IMR-90 (cell line): ENCODE results near the gene USH1G. TPM values are rescaled to one million over a fixed set of nuclear protein-coding genes. Genes with fewer than 3 reads are reported as not detected.

Experiments
- ATAC-seq: fragments of 200-7000 bp; cut with Tn5 transposase; 2 replicates; pipeline ENCODE4 v1.9.1; 2020; ENCODE audit warnings: low read depth, mild to moderate bottlenecking, moderate library complexity
- BruUV-seq: library from RNA; stranded (reverse); fragments of 400-500 nt; replicated peaks from 2 replicates; lab custom pipeline; 2021; lab: Mats Ljungman, UMichigan
- CTCF ChIA-PET: fragments of 300-600 bp; formaldehyde crosslinking; extraction: SDS; loops from one replicate; lab custom pipeline; 2021; ENCODE audit warnings: antibody characterized with exemption; lab: Yijun Ruan, JAX
- POLR2A ChIA-PET: fragments of 300-600 bp; sonication (Branson Sonifier 250); formaldehyde crosslinking; loops from one replicate; lab custom pipeline; 2022; ENCODE audit warnings: antibody characterized with exemption; ENCODE audit not compliant: unreplicated experiment; lab: Charles Lee
- DNase-seq: peaks from one replicate; pipeline ENCODE4 v3.0.0; 2013
- H2AFZ ChIP-seq: replicated peaks from 2 replicates; pipeline ENCODE3; 2013; ENCODE audit warnings: low read length, mild to moderate bottlenecking; ENCODE audit not compliant: poor library complexity
- H2AK5ac ChIP-seq: 2 replicates; pipeline ENCODE4 v1.6.1; 2013; ENCODE audit warnings: low read depth, low read length, inconsistent platforms
- H2AK9ac ChIP-seq: replicated peaks from 2 replicates; pipeline ENCODE3; 2013; ENCODE audit warnings: mild to moderate bottlenecking, low read depth, low read length, moderate library complexity; ENCODE audit not compliant: poor library complexity
- H2BK120ac ChIP-seq: 2 replicates; pipeline ENCODE4 v1.6.1; 2013; ENCODE audit warnings: low read depth, low read length, inconsistent platforms
- H2BK15ac ChIP-seq: 3 replicates; pipeline ENCODE4 v1.6.1; 2013; ENCODE audit warnings: low read depth, low read length, inconsistent platforms
- H2BK20ac ChIP-seq: 2 replicates; pipeline ENCODE4 v1.6.1; 2013; ENCODE audit warnings: low read depth, mild to moderate bottlenecking, inconsistent platforms, low read length, moderate library complexity
- H2BK5ac ChIP-seq: 2 replicates; pipeline ENCODE4 v1.6.1; 2013; ENCODE audit warnings: mild to moderate bottlenecking, low read depth, low read length, inconsistent platforms; ENCODE audit not compliant: poor library complexity, severe bottlenecking
- H3K14ac ChIP-seq: replicated peaks from 2 replicates; pipeline ENCODE4 v1.6.1; 2013; ENCODE audit warnings: low read depth, low read length, inconsistent platforms
- H3K18ac ChIP-seq: 2 replicates; pipeline ENCODE4 v1.6.1; 2013; ENCODE audit warnings: low read depth, low read length, control low read depth
- H3K23ac ChIP-seq: 2 replicates; pipeline ENCODE4 v1.6.1; 2013; ENCODE audit warnings: low read depth, low read length, inconsistent platforms
- H3K27ac ChIP-seq: 2 replicates; pipeline ENCODE4 v1.5.1; 2013; ENCODE audit warnings: mild to moderate bottlenecking, control low read depth, low read length; ENCODE audit not compliant: insufficient read depth
- H3K27me3 ChIP-seq: 2 replicates; pipeline ENCODE4 v1.6.1; 2013; ENCODE audit warnings: low read length; ENCODE audit not compliant: control insufficient read depth, insufficient read depth
- H3K36me3 ChIP-seq: 2 replicates; pipeline ENCODE4 v1.6.1; 2013; ENCODE audit warnings: low read length, mixed read lengths; ENCODE audit not compliant: control insufficient read depth, insufficient read depth
- H3K4ac ChIP-seq: 2 replicates; pipeline ENCODE4 v1.6.1; 2013; ENCODE audit warnings: low read depth, low read length, inconsistent platforms
- H3K4me1 ChIP-seq: 2 replicates; pipeline ENCODE4 v1.6.1; 2013; ENCODE audit warnings: low read length, mixed read lengths; ENCODE audit not compliant: control insufficient read depth, insufficient read depth
- H3K4me2 ChIP-seq: 2 replicates; pipeline ENCODE4 v1.6.1; 2013; ENCODE audit warnings: low read depth, mild to moderate bottlenecking, control low read depth, low read length, moderate library complexity
- H3K4me3 ChIP-seq: 2 replicates; pipeline ENCODE4 v1.5.1; 2013; ENCODE audit warnings: low read depth, mild to moderate bottlenecking, control low read depth, low read length, moderate library complexity; ENCODE audit not compliant: insufficient read depth
- H3K56ac ChIP-seq: 2 replicates; pipeline ENCODE4 v1.6.1; 2013; ENCODE audit warnings: low read length, inconsistent platforms; ENCODE audit not compliant: insufficient read depth; ENCODE audit errors: extremely low read depth
- H3K79me1 ChIP-seq, 2 experiments: 2 replicates each; pipeline ENCODE4 v1.6.1; 2013; ENCODE audit warnings: low read length in 2 of 2, inconsistent platforms in 1 of 2, low read depth in 1 of 2
- H3K9ac ChIP-seq: 2 replicates; pipeline ENCODE4 v1.6.1; 2013; ENCODE audit warnings: low read depth, low read length, control low read depth
- H3K9me1 ChIP-seq: 2 replicates; pipeline ENCODE4 v1.6.1; 2013; ENCODE audit warnings: low read length, inconsistent platforms; ENCODE audit not compliant: insufficient read depth
- H3K9me3 ChIP-seq: 2 replicates; pipeline ENCODE4 v1.6.1; 2013; ENCODE audit warnings: low read length; ENCODE audit not compliant: control insufficient read depth, insufficient read depth
- H4K20me1 ChIP-seq: 2 replicates; pipeline ENCODE4 v1.6.1; 2013; ENCODE audit warnings: low read length, inconsistent platforms; ENCODE audit not compliant: insufficient read depth
- H4K5ac ChIP-seq: 2 replicates; pipeline ENCODE4 v1.6.1; 2013; ENCODE audit warnings: mild to moderate bottlenecking, low read depth, low read length, control low read depth
- H4K8ac ChIP-seq, 2 experiments: 2 replicates each; pipeline ENCODE4 v1.6.1; 2013; ENCODE audit warnings: low read depth in 2 of 2, low read length in 2 of 2, control low read depth in 1 of 2, inconsistent platforms in 1 of 2
- H4K91ac ChIP-seq: 2 replicates; pipeline ENCODE4 v1.6.1; 2013; ENCODE audit warnings: low read depth, low read length, inconsistent platforms; ENCODE audit not compliant: insufficient read depth
- CEBPB ChIP-seq: IDR thresholded peaks from 2 replicates; pipeline ENCODE4 v1.6.1; 2012; ENCODE audit warnings: low read depth, low read length, improper control_type of control experiment
- CHD1 ChIP-seq: IDR thresholded peaks from 2 replicates; pipeline ENCODE4 v1.6.1; 2012; ENCODE audit warnings: low read depth, low read length, improper control_type of control experiment
- FOS ChIP-seq: fragments of 150-350 bp; IDR thresholded peaks from 2 replicates; pipeline ENCODE4 v1.6.1; 2016; ENCODE audit warnings: low read depth, low read length
- MAZ ChIP-seq: IDR thresholded peaks from 2 replicates; pipeline ENCODE4 v1.6.1; 2012; ENCODE audit warnings: low read depth, mild to moderate bottlenecking, low read length, improper control_type of control experiment, moderate library complexity, borderline replicate concordance
- MXI1 ChIP-seq: IDR thresholded peaks from 2 replicates; pipeline ENCODE4 v1.6.1; 2012; ENCODE audit warnings: low read depth, mild to moderate bottlenecking, low read length, moderate library complexity, borderline replicate concordance
- NFE2L2 ChIP-seq: fragments of 150-350 bp; IDR thresholded peaks from 2 replicates; pipeline ENCODE4 v1.6.1; 2016; ENCODE audit warnings: low read depth, mild to moderate bottlenecking, low read length
- POLR2A ChIP-seq: IDR thresholded peaks from 2 replicates; pipeline ENCODE4 v1.6.1; 2012; ENCODE audit warnings: mild to moderate bottlenecking, low read depth, low read length
- RCOR1 ChIP-seq: IDR thresholded peaks from 2 replicates; pipeline ENCODE4 v1.6.1; 2012; ENCODE audit warnings: mild to moderate bottlenecking, low read length, improper control_type of control experiment; ENCODE audit not compliant: insufficient replicate concordance
- RFX5 ChIP-seq: IDR thresholded peaks from 2 replicates; pipeline ENCODE4 v1.8.0; 2012; ENCODE audit warnings: low read depth, mild to moderate bottlenecking, low read length, moderate library complexity
- SMC3 ChIP-seq: fragments of 150-350 bp; IDR thresholded peaks from 2 replicates; pipeline ENCODE4 v1.6.1; 2016; ENCODE audit warnings: low read depth, mild to moderate bottlenecking, antibody characterized with exemption, low read length, moderate library complexity
- WGBS, 2 experiments: methylation state at CpG; one replicate each; pipeline versions ENCODE4 v1.1.5 to v1.1.7; 2013; ENCODE audit warnings: missing lambda C conversion rate in 2 of 2; ENCODE audit not compliant: insufficient read length in 1 of 2; ENCODE audit errors: extremely low coverage in 2 of 2; 5-methylcytosine and 5-hydroxymethylcytosine counted together
- dilution Hi-C: fragments of 300-500 bp; cut with HindIII; formaldehyde crosslinking; loops from one replicate; pipeline ENCODE4 v1.14.3; 2018; ENCODE audit warnings: low sequenced_read_pairs; ENCODE audit not compliant: unreplicated experiment
- in situ Hi-C: fragments of 300-500 bp; cut with MboI; formaldehyde crosslinking; loops from 3 replicates; pipeline ENCODE4 v1.14.3; 2019; ENCODE audit warnings: low sequenced_read_pairs, inconsistent platforms, mixed read lengths
- intact Hi-C: fragments of 100-400 bp; cut with micrococcal nuclease; formaldehyde crosslinking; loops from 2 replicates; pipeline ENCODE4 v1.10.0; 2022
- polyA plus RNA-seq, 3 experiments: library from polyadenylated mRNA; depleted of rRNA; stranded (reverse); fragments of >200 nt; gene quantifications; 2 replicates each; pipeline ENCODE4 v1.2.3, GENCODE V29; 2012; ENCODE audit warnings: low replicate concordance in 1 of 3
- total RNA-seq: library from RNA; depleted of rRNA; stranded (reverse); fragments of >200 nt; gene quantifications from 2 replicates; pipeline ENCODE4 v1.2.3, GENCODE V29; 2012
- TF ChIP-seq, protein P1 (sequence below): fragments of 150-350 bp; IDR thresholded peaks from 2 replicates; pipeline ENCODE4 v1.6.1; 2017; ENCODE audit warnings: mild to moderate bottlenecking, antibody characterized with exemption, low read length, low read depth
- TF ChIP-seq, protein P2 (sequence below): fragments of 150-350 bp; IDR thresholded peaks from 2 replicates; pipeline ENCODE4 v1.6.1; 2016; ENCODE audit warnings: low read depth, mild to moderate bottlenecking, low read length, moderate library complexity, borderline replicate concordance

USH1G gene
- total and polyA plus RNA-seq, 2 of the 4 experiments (the other 2 are of a cell fraction) = not detected

DNA sequence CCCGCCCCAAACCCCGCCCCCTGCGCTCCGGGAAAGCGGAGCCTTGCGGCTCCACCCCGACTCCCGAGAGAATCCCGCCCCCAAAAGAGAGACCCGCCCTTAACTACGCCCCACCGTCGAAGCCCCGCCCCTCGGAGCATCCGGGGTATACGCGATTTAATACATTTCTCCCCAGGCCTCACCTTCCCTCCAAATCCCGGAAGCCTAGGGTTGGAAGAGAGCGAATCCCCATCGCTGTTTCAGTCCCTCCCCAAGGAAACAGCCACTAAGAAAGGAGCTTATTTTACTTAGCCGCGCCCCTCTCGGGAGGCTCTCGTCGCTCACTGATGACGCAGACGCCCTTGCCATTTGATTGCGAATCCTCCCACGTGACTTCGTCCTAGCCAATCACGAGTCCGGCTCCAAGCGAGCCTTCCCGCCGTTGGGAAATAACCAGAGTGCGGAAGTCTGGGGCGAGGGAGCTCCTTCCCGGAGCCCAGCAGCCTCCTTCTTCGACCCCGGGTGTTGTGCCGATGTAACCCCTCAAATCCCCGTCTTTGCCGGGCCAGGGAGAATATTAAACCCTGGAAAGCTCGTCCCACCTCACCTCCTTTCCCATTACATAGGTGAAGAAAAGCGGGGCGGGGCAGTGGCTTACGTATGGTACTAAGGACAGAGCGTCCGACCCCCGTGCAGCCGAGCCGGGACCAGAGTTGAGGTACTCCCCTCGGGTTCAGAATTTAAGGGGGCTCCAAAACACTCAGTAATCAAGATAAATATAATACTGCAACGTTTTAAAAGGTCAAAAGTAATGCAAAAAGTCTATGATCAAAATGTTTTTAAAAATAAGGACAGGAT is 49.8 kb downstream of the USH1G start:
- Histone ChIP-seq H2BK20ac (no peak overlapping the region), H3K4me2 (peak overlapping the region; percentile 68), H4K8ac (peak overlapping the region; percentile 64 to 97), H3K79me1 (peaks cover 17 to 35% of the 10 kb centered on the region in 2 experiments; a peak in 3 of 4 replicates), H2AFZ (peak overlapping the region; percentile 95), H3K36me3 (peaks cover 1% of the 10 kb centered on the region; the same call in 1 of the 2 replicates), H3K4me1 (peaks cover 11% of the 10 kb centered on the region), H3K4ac (peak overlapping the region; percentile 91), H3K23ac (peak overlapping the region; percentile 92), H2BK15ac (no peak overlapping the region), H2BK5ac (peak overlapping the region; percentile 73), H4K20me1 (0 out of 2 replicates have a peak, but pooled peaks cover 3% of the 10 kb centered on the region), H3K27ac (peak overlapping the region; percentile 82), H3K14ac (peak overlapping the region; percentile 93), H4K5ac (peak overlapping the region; percentile 88), H3K9me3 (no peaks in the 10 kb centered on the region), H3K4me3 (peak overlapping the region; percentile 73), H2BK120ac (no peak overlapping the region), H3K56ac (peak overlapping the region; percentile 84), H2AK5ac (0 out of 2 replicates have a peak overlapping the region, but pooled peaks have one; percentile 16), H2AK9ac (peak overlapping the region; percentile 84), H3K27me3 (peaks cover 5% of the 10 kb centered on the region; the same call in 1 of the 2 replicates), H3K9ac (peak overlapping the region; percentile 86), H3K9me1 (peaks cover 16% of the 10 kb centered on the region), H3K18ac (peak overlapping the region; percentile 34; the same call in 1 of the 2 replicates), H4K91ac (peak overlapping the region; percentile 80)
- in situ Hi-C loops = loop anchor here (25.0 kb wide), 1 partner anchor 661 kb away; the partner anchor contains the start of genes RPL38 and TTYH2
- ChIA-PET POLR2A (interaction anchor here (0.8 to 1.2 kb wide), 5 partner anchors 9 to 162 kb away, joined by 3 to 5 read pairs (median 3); no protein-coding TSS in a partner anchor), CTCF (interaction anchor here (1.0 to 1.2 kb wide), 4 partner anchors 11 to 128 kb away, joined by 3 to 5 read pairs (median 4); no protein-coding TSS in a partner anchor)
- WGBS, 2 experiments = 0% methylated on average over 15 of the region's 55 CpGs; no CpG with 5 or more reads in 1 of the 2 experiments
- intact Hi-C loops = no loop called here
- TF ChIP-seq, protein P1, sequence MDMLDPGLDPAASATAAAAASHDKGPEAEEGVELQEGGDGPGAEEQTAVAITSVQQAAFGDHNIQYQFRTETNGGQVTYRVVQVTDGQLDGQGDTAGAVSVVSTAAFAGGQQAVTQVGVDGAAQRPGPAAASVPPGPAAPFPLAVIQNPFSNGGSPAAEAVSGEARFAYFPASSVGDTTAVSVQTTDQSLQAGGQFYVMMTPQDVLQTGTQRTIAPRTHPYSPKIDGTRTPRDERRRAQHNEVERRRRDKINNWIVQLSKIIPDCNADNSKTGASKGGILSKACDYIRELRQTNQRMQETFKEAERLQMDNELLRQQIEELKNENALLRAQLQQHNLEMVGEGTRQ = peak; percentile 99
- TF ChIP-seq FOS (peak; percentile 59; the same call in 1 of the 2 replicates), CEBPB (peak; percentile 95), RCOR1 (no peak), RFX5 (no peak), SMC3 (no peak), CHD1 (no peak), POLR2A (peak; percentile 97), MXI1 (no peak), MAZ (peak; percentile 86; the same call in 1 of the 2 replicates), NFE2L2 (no peak)
- TF ChIP-seq, protein P2, sequence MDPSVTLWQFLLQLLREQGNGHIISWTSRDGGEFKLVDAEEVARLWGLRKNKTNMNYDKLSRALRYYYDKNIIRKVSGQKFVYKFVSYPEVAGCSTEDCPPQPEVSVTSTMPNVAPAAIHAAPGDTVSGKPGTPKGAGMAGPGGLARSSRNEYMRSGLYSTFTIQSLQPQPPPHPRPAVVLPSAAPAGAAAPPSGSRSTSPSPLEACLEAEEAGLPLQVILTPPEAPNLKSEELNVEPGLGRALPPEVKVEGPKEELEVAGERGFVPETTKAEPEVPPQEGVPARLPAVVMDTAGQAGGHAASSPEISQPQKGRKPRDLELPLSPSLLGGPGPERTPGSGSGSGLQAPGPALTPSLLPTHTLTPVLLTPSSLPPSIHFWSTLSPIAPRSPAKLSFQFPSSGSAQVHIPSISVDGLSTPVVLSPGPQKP = no peak
- DNase-seq = peak; percentile 100
- dilution Hi-C loops = no loop called here
- BruUV-seq = no TSS peak
- ATAC-seq = peak; percentile 94
